HEK293 (cell line): ENCODE data around the gene C6orf89.

Experiments
- CTCF ChIA-PET: fragments of 350-600 bp; formaldehyde crosslinking; extraction: SDS; loops from one replicate; lab custom pipeline; 2021; ENCODE audit warnings: antibody characterized with exemption; lab: Yijun Ruan, JAX
- POLR2A ChIA-PET: fragments of 300-600 bp; formaldehyde crosslinking; extraction: SDS; loops from one replicate; lab custom pipeline; 2020; ENCODE audit warnings: antibody characterized with exemption, inconsistent platforms; lab: Yijun Ruan, JAX
- H3K27ac ChIP-seq: fragments of 200-500 bp; sonication (Bioruptor generic); 2 replicates; pipeline ENCODE4 v1.5.1; 2014; ENCODE audit warnings: low read depth, low read length, control low read depth, inconsistent platforms; ENCODE audit errors: extremely low read depth
- H3K36me3 ChIP-seq, 2 experiments: fragments of 200-500 bp in 1 of 2; sonication (Bioruptor generic) in 1 of 2; 1 replicate in 1 of 2; 2 replicates in 1 of 2; pipeline ENCODE4 v1.5.1; 2014 to 2017; ENCODE audit warnings: inconsistent platforms in 2 of 2, low read length in 2 of 2; ENCODE audit not compliant: control insufficient read depth in 2 of 2, insufficient read depth in 1 of 2
- H3K4me1 ChIP-seq: fragments of 200-500 bp; sonication (Bioruptor generic); 2 replicates; pipeline ENCODE4 v1.5.1; 2014; ENCODE audit warnings: mild to moderate bottlenecking, low read length, inconsistent platforms; ENCODE audit not compliant: control insufficient read depth, insufficient read depth
- H3K4me3 ChIP-seq: 2 replicates; pipeline ENCODE4 v1.5.1; 2011; ENCODE audit warnings: low read depth, mild to moderate bottlenecking, control low read depth, low read length, moderate library complexity
- H3K9me3 ChIP-seq: fragments of 200-500 bp; sonication (Bioruptor generic); 2 replicates; pipeline ENCODE4 v1.5.1; 2014; ENCODE audit warnings: low read depth, low read length, inconsistent platforms; ENCODE audit not compliant: control insufficient read depth, insufficient read depth
- BCL11B ChIP-seq: fragments of 450-650 bp; formaldehyde crosslinking; IDR thresholded peaks from 2 replicates; pipeline ENCODE4 v1.5.1; 2016; ENCODE audit warnings: low read depth, missing biosample characterization, missing genetic modification characterization
- EGR2 ChIP-seq: fragments of 450-650 bp; formaldehyde crosslinking; IDR thresholded peaks from 2 replicates; pipeline ENCODE4 v1.5.1; 2016; ENCODE audit warnings: low read depth, missing biosample characterization, missing genetic modification characterization
- FEZF1 ChIP-seq: fragments of 450-650 bp; formaldehyde crosslinking; IDR thresholded peaks from 2 replicates; pipeline ENCODE4 v1.5.1; 2016; ENCODE audit warnings: missing biosample characterization, missing genetic modification characterization
- GLIS2 ChIP-seq: fragments of 450-650 bp; formaldehyde crosslinking; IDR thresholded peaks from 2 replicates; pipeline ENCODE4 v1.5.1; 2016; ENCODE audit warnings: missing biosample characterization, missing genetic modification characterization
- HIC1 ChIP-seq: fragments of 450-650 bp; formaldehyde crosslinking; IDR thresholded peaks from 2 replicates; pipeline ENCODE4 v1.5.1; 2016; ENCODE audit warnings: missing biosample characterization, missing genetic modification characterization
- HOXC10 ChIP-seq: sonication (generic); formaldehyde crosslinking; IDR thresholded peaks from 2 replicates; pipeline ENCODE4 v1.8.1; 2023; ENCODE audit warnings: mild to moderate bottlenecking, missing genetic modification reagents
- KLF7 ChIP-seq: fragments of 450-650 bp; formaldehyde crosslinking; IDR thresholded peaks from 2 replicates; pipeline ENCODE4 v1.5.1; 2016; ENCODE audit warnings: missing biosample characterization, missing genetic modification characterization, borderline replicate concordance
- KLF9 ChIP-seq: fragments of 450-650 bp; formaldehyde crosslinking; IDR thresholded peaks from 2 replicates; pipeline ENCODE4 v1.5.1; 2016; ENCODE audit warnings: missing biosample characterization, missing genetic modification characterization, low read depth
- REPIN1 ChIP-seq: fragments of 450-650 bp; formaldehyde crosslinking; IDR thresholded peaks from 2 replicates; pipeline ENCODE4 v1.5.1; 2017; ENCODE audit warnings: missing biosample characterization, missing genetic modification characterization, low read depth
- TCF7L2 ChIP-seq: IDR thresholded peaks from 2 replicates; pipeline ENCODE4 v1.6.1; 2011; ENCODE audit warnings: low read depth, mild to moderate bottlenecking, inconsistent platforms, low read length, moderate library complexity, borderline replicate concordance
- ZBTB17 ChIP-seq: fragments of 450-650 bp; formaldehyde crosslinking; IDR thresholded peaks from 2 replicates; pipeline ENCODE4 v1.5.1; 2016; ENCODE audit warnings: missing biosample characterization, missing genetic modification characterization
- ZBTB21 ChIP-seq: fragments of 450-650 bp; formaldehyde crosslinking; IDR thresholded peaks from 2 replicates; pipeline ENCODE4 v1.5.1; 2017; ENCODE audit warnings: missing biosample characterization, missing genetic modification characterization
- ZFHX2 ChIP-seq: fragments of 450-650 bp; formaldehyde crosslinking; conservative IDR thresholded peaks from 2 replicates; pipeline ENCODE4 v1.5.1; 2016; ENCODE audit warnings: missing biosample characterization, missing genetic modification characterization
- ZFP37 ChIP-seq: fragments of 450-650 bp; formaldehyde crosslinking; IDR thresholded peaks from 2 replicates; pipeline ENCODE4 v1.5.1; 2016; ENCODE audit warnings: missing biosample characterization, missing genetic modification characterization
- ZIC2 ChIP-seq: fragments of 450-650 bp; formaldehyde crosslinking; IDR thresholded peaks from 2 replicates; pipeline ENCODE4 v1.5.1; 2016; ENCODE audit warnings: missing biosample characterization, missing genetic modification characterization
- ZNF112 ChIP-seq: fragments of 450-650 bp; formaldehyde crosslinking; IDR thresholded peaks from 2 replicates; pipeline ENCODE4 v1.5.0; 2017; ENCODE audit warnings: missing biosample characterization, missing genetic modification characterization
- ZNF157 ChIP-seq: fragments of 450-650 bp; formaldehyde crosslinking; IDR thresholded peaks from 2 replicates; pipeline ENCODE4 v1.5.1; 2016; ENCODE audit warnings: missing biosample characterization, missing genetic modification characterization
- ZNF184 ChIP-seq: fragments of 450-650 bp; IDR thresholded peaks from 2 replicates; pipeline ENCODE4 v1.5.1; 2018; ENCODE audit warnings: missing biosample characterization, mild to moderate bottlenecking, missing genetic modification characterization
- ZNF354C ChIP-seq: fragments of 450-650 bp; formaldehyde crosslinking; IDR thresholded peaks from 2 replicates; pipeline ENCODE4 v1.5.1; 2016; ENCODE audit warnings: missing biosample characterization, missing genetic modification characterization, low read depth, borderline replicate concordance
- ZNF366 ChIP-seq: fragments of 450-650 bp; formaldehyde crosslinking; conservative IDR thresholded peaks from 2 replicates; pipeline ENCODE4 v1.5.1; 2016; ENCODE audit warnings: missing biosample characterization, missing genetic modification characterization
- ZNF391 ChIP-seq: fragments of 450-650 bp; formaldehyde crosslinking; IDR thresholded peaks from 2 replicates; pipeline ENCODE4 v1.5.1; 2016; ENCODE audit warnings: low read depth, missing biosample characterization, missing genetic modification characterization, borderline replicate concordance
- ZNF433 ChIP-seq: fragments of 450-650 bp; formaldehyde crosslinking; IDR thresholded peaks from 2 replicates; pipeline ENCODE4 v1.5.1; 2016; ENCODE audit warnings: missing biosample characterization, missing genetic modification characterization, low read depth
- ZNF473 ChIP-seq: fragments of 450-650 bp; formaldehyde crosslinking; IDR thresholded peaks from 2 replicates; pipeline ENCODE4 v1.5.1; 2017; ENCODE audit warnings: missing biosample characterization, missing genetic modification characterization
- ZNF548 ChIP-seq: fragments of 450-650 bp; formaldehyde crosslinking; IDR thresholded peaks from 2 replicates; pipeline ENCODE4 v1.5.1; 2016; ENCODE audit warnings: missing biosample characterization, missing genetic modification characterization
- ZNF549 ChIP-seq: fragments of 450-650 bp; IDR thresholded peaks from 2 replicates; pipeline ENCODE4 v1.5.1; 2018; ENCODE audit warnings: missing biosample characterization, missing genetic modification characterization, mild to moderate bottlenecking, inconsistent platforms, moderate library complexity
- ZNF585B ChIP-seq: fragments of 450-650 bp; formaldehyde crosslinking; IDR thresholded peaks from 2 replicates; pipeline ENCODE4 v1.5.1; 2016; ENCODE audit warnings: missing biosample characterization, missing genetic modification characterization
- ZNF596 ChIP-seq: fragments of 450-650 bp; IDR thresholded peaks from 2 replicates; pipeline ENCODE4 v1.5.0; 2018; ENCODE audit warnings: missing biosample characterization, mild to moderate bottlenecking, missing genetic modification characterization, moderate library complexity
- ZNF623 ChIP-seq: fragments of 450-650 bp; formaldehyde crosslinking; IDR thresholded peaks from 2 replicates; pipeline ENCODE4 v1.5.1; 2016; ENCODE audit warnings: missing biosample characterization, missing genetic modification characterization
- ZNF629 ChIP-seq: fragments of 450-650 bp; formaldehyde crosslinking; IDR thresholded peaks from 2 replicates; pipeline ENCODE4 v1.5.1; 2017; ENCODE audit warnings: missing biosample characterization, missing genetic modification characterization
- ZNF704 ChIP-seq: fragments of 450-650 bp; formaldehyde crosslinking; IDR thresholded peaks from 2 replicates; pipeline ENCODE4 v1.5.1; 2016; ENCODE audit warnings: missing biosample characterization, missing genetic modification characterization
- ZSCAN16 ChIP-seq: fragments of 450-650 bp; formaldehyde crosslinking; IDR thresholded peaks from 2 replicates; pipeline ENCODE4 v1.5.1; 2016; ENCODE audit warnings: missing biosample characterization, missing genetic modification characterization
- TF ChIP-seq, protein P1 (sequence below): fragments of 450-650 bp; formaldehyde crosslinking; IDR thresholded peaks from 2 replicates; pipeline ENCODE4 v1.5.1; 2016; ENCODE audit warnings: missing biosample characterization, missing genetic modification characterization

The C6orf89 gene

DNA sequence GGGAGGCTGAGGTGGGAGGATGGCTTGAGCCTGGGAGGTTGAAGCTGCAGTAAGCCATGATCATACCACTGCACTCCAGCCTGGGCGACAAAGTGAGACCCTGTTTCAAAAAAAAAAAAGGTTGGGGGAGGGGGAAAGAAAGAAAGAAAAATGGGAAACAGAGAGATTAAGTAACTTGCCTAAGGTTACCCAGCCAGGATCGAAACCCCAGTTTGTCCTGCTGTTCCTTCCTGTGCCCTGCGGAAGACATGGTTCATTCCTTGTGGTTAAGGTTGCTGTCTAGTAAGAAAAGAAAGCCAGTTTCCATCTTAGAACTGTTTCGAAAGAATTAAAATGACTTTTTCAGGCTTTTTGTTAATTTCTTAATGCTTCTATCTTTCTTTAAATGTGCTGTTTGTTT is 29.8 kb downstream of the C6orf89 start:
- peaks cover 0 to 85% of the 10 kb centered on the region in 2 experiments for H3K36me3 ChIP-seq

GRCh38 chr6:36916126-36916525 is 30.4 kb downstream of the C6orf89 start:
- Histone ChIP-seq H3K36me3 (peaks cover 0 to 90% of the 10 kb centered on the region in 2 experiments), H3K4me1 (no peaks in the 10 kb centered on the region)

More for the DNA sequence above, 29.8 kb downstream of the C6orf89 start:
- ChIA-PET POLR2A (interaction anchor here (1.1 kb wide), 1 partner anchor 70 kb away, joined by 3 read pairs; the partner anchor contains the start of gene MTCH1), CTCF (interaction anchor here (0.6 to 4.1 kb wide), 3 partner anchors 46 to 144 kb away, joined by 3 to 19 read pairs (median 5); no protein-coding TSS in a partner anchor)
- no peak for TF ChIP-seq REPIN1 (tag by site-specific recombination)
- TF ChIP-seq ZNF629 (tag by site-specific recombination), result no peak
- TF ChIP-seq ZNF433, result no peak
- no peak for TF ChIP-seq ZFP37 (tag by site-specific recombination)
- TF ChIP-seq HIC1 (tag by site-specific recombination), result no peak
- TF ChIP-seq, protein P1, sequence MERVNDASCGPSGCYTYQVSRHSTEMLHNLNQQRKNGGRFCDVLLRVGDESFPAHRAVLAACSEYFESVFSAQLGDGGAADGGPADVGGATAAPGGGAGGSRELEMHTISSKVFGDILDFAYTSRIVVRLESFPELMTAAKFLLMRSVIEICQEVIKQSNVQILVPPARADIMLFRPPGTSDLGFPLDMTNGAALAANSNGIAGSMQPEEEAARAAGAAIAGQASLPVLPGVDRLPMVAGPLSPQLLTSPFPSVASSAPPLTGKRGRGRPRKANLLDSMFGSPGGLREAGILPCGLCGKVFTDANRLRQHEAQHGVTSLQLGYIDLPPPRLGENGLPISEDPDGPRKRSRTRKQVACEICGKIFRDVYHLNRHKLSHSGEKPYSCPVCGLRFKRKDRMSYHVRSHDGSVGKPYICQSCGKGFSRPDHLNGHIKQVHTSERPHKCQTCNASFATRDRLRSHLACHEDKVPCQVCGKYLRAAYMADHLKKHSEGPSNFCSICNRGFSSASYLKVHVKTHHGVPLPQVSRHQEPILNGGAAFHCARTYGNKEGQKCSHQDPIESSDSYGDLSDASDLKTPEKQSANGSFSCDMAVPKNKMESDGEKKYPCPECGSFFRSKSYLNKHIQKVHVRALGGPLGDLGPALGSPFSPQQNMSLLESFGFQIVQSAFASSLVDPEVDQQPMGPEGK (tag by site-specific recombination), result no peak
- TF ChIP-seq ZNF391 (tag by site-specific recombination), result no peak
- TF ChIP-seq ZNF548 (tag by site-specific recombination), result no peak
- TF ChIP-seq HOXC10, result no peak
- no peak for TF ChIP-seq ZNF623
- no peak for TF ChIP-seq GLIS2
- TF ChIP-seq ZNF184, result no peak
- TF ChIP-seq KLF9, result no peak
- no peak overlapping the region for H3K4me3 ChIP-seq
- H3K9me3 ChIP-seq, result no peaks in the 10 kb centered on the region
- no peak overlapping the region for H3K27ac ChIP-seq
- no peaks in the 10 kb centered on the region for H3K4me1 ChIP-seq

GRCh38 chr6:36917541-36918193 is 31.9 kb downstream of the C6orf89 start:
- H3K27ac ChIP-seq, result no peak overlapping the region
- CTCF ChIA-PET, result no interaction called here
- no peaks in the 10 kb centered on the region for H3K9me3 ChIP-seq
- no peaks in the 10 kb centered on the region for H3K4me1 ChIP-seq
- POLR2A ChIA-PET, result no interaction called here
- peaks cover 0 to 85% of the 10 kb centered on the region in 2 experiments for H3K36me3 ChIP-seq
- TF ChIP-seq ZNF585B (no peak), ZNF473 (tag by site-specific recombination) (no peak), FEZF1 (tag by site-specific recombination) (no peak), TCF7L2 (no peak), ZNF157 (no peak), ZNF366 (no peak), ZIC2 (tag by site-specific recombination) (no peak), ZNF704 (tag by site-specific recombination) (no peak), ZNF596 (tag by site-specific recombination) (no peak), ZNF112 (tag by site-specific recombination) (no peak), ZNF354C (tag by site-specific recombination) (no peak), BCL11B (tag by site-specific recombination) (no peak)
- no peak overlapping the region for H3K4me3 ChIP-seq

More at GRCh38 chr6:36916126-36916525, 30.4 kb downstream of the C6orf89 start:
- Histone ChIP-seq H3K4me3 (no peak overlapping the region), H3K9me3 (no peaks in the 10 kb centered on the region), H3K27ac (no peak overlapping the region)
- ChIA-PET POLR2A (no interaction called here), CTCF (interaction anchor here (1.0 to 4.1 kb wide), 2 partner anchors 45 to 101 kb away, joined by 5 to 19 read pairs; no protein-coding TSS in a partner anchor)
- TF ChIP-seq ZSCAN16 (no peak), ZBTB17 (no peak), ZBTB21 (tag by site-specific recombination) (no peak), ZNF549 (tag by site-specific recombination) (no peak), ZFHX2 (tag by site-specific recombination) (peak; percentile 62), KLF7 (tag by site-specific recombination) (no peak), EGR2 (tag by site-specific recombination) (peak; percentile 59)
